Hypothalamus (tissue), 51 donors: Measurements from ENCODE around the gene CILP2.

Experiments used
- DNase-seq, 51 donors: peaks; one replicate each; lab custom pipeline; 2025; lab: John Stamatoyannopoulos, UW

CILP2 gene

DNA sequence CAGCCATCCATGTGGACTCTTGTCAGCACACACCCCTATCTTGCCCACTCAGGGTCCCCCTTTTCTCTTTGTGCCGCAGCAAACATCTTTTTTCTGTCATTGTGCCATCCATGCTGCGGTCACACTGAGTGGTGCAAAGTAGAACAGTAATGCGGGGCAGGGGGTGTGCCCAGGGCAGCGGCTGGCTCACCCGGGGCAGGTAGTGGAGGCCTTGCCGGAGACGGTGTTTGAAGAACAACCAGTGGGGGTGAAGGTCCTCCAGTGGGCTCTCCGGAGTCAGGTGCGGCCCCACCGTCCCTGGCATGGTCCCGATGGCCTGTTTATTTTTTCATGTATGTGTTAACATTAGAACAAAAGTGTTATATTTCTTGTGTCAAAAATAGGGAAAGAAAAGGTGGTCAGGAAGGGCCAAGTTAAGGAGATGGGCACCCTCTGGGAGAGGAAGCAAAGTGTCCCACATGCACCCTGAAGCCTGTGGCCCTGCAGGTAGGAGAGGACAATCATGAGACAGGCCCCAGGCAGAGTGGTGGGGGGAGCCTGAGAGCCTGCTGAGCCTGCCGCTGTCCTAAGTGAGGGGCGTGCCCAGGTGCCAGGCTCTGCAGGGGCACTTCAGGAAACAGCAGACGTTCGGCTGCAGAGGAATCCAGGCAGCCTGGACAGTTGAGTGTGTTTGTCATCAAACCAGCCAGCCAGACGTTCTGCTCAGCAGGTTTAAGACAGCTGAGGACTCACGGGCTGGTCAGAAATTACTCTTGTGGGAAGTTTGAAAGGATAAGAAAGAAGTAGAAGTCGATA, 35.1 kb upstream of the CILP2 start:
- no peak for DNase-seq

- DNase-seq = no peak
Measured at GRCh38 chr19:19504754-19505668, 33.1 kb upstream of the CILP2 start.

DNA sequence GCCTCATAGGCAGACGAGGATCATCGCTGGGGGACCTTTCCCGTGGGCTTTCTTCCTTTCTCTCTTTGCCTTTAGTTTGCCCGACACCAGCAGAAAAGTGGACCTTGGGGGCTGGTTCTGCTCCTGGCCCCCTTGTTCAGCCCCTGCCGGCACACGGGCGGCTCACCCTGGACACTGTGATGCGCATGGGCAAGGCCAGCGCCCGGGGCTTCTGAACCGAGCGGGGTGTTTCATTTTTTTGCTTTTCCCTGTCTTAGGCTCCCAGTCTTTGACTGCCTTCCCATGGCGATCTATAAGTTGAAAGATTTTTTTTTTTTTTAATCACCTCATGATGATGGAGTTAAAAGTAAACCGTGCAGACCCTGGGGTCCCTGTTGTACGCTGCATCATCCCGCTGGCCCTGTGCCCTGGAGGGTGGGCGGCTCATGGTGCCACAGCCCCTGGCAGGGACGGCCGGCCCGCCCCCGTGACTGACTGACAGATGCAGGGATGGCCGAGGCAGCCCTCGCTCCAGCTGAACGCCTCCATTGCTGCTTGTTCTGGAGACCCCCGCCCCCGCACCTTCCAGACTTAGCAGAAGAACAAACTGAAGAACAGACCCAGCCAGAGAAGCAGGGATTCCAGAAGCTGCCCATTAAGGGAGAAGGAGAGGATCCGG, 32.3 kb upstream of the CILP2 start:
- no peak for DNase-seq

GRCh38 chr19:19506592-19506991, 31.5 kb upstream of the CILP2 start:
- no peak for DNase-seq

DNA sequence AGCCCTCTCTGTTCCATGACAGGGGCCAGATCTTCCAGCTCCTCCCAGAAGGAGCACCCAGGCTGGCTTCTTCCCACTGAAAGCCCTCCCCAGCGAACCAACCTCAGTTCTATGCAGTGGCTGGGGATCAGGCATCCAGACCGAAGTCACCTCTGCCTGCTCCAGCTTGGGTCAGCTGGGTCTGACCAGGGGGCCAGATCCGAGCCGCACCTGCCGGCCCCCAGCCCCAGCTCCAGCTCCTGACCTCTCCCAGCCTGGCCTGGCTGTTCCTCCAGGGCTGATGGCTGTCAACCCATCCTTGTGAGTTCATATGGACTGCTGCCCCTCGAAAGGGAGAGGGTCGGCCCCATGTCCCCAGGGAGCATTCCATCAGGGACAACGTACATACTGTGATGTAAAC, 30.7 kb upstream of the CILP2 start:
- DNase-seq = no peak

GRCh38 chr19:19508217-19508616, 29.8 kb upstream of the CILP2 start:
- DNase-seq = no peak

GRCh38 chr19:19510432-19510831, 27.6 kb upstream of the CILP2 start:
- no peak for DNase-seq

DNA sequence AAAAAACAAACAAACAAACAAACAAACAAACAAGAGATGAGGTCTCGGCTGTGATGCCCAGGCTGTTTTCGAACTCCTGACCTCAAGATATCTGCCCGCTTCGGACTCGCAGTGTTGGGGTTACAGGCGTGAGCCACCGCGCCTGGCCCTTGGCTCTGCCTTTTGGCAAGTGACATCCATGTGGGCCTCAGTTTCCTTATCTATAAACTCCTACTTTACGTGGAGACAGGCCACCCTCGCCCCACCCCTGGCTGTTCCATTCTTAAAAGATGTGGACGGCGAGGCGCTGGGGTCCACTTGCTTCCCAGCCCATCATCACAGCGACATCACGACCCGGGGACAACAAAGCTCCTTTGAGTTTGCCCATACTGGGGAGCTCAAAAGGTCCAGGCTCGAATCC, 24.4 kb upstream of the CILP2 start:
- no peak for DNase-seq

- peak in 18 of 51 donors; percentile 4 to 51 (median 27) for DNase-seq
Measured at GRCh38 chr19:19514215-19514657, 23.8 kb upstream of the CILP2 start.

GRCh38 chr19:19514881-19515641, 23.0 kb upstream of the CILP2 start, which contains the start of gene TSSK6:
TSS of gene TSSK6 (minus strand) at chr19:19515548. CDS start at chr19:19515427, 121 bp downstream.
- DNase-seq = no peak

DNA sequence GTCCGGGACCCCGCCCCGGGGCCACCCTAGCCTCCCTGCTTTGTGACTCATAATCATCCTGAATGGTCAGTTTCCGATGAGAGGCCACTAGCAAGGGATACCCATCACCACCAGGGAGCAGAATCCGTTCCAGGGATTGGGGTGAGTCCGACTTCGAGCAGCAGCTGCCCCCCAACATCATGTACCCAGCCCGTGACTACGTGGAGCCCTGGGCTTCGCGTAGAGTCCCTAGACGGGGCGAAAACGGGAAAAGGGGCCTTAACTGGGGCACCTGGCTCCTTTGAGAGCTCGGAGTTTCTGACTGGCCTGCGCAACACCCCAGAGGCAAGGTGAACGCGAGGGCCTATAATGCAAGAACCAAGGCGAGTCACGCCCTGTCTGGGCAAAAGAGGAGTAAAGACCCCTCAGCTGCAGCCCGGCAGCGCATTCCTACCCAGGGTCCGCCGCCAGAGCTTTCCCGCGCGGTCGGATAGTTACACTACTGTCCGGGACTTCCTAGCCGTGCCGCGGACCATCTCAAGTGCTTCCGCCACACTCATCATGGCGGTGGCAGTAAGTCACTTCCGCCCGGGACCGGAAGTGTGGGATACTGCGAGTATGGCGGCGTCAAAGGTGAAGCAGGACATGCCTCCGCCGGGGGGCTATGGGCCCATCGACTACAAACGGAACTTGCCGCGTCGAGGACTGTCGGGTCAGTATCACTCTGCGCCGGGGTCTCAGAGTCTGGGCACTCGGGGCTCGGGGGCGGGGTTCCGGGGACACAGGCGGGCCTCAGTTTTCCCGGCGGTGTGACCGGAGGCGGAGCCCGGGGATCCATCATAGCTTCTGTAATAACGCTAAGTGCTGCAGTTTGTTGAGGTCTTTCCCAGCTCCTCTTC, 22.2 kb upstream of the CILP2 start, which contains the start of gene NDUFA13:
TSS of gene NDUFA13 (plus strand) at position 584 of the 878 bp plus-strand sequence. CDS start at position 598, 14 bp downstream.
- peak; percentile 52 to 94 (median 83) for DNase-seq

DNA sequence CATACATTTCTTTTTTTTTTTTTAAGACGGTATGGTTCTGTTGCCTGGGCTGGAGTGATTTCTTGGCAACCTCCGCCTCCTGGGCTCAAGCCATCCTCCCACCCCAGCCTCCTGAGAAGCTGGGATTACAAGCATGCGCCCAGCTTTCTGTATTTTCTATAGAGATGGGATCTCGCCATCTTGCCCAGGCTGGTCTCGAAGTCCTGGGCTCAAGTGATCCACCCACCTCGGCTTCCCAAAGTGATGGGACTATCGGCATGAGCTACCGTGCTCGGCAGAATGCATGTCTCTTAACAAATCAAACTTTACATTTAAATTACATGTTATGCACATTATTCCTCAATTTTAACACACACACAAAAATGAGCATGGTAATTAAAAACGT, 20.8 kb upstream of the CILP2 start:
- DNase-seq = no peak

GRCh38 chr19:19520989-19521388, 17.1 kb upstream of the CILP2 start:
- no peak for DNase-seq

DNA sequence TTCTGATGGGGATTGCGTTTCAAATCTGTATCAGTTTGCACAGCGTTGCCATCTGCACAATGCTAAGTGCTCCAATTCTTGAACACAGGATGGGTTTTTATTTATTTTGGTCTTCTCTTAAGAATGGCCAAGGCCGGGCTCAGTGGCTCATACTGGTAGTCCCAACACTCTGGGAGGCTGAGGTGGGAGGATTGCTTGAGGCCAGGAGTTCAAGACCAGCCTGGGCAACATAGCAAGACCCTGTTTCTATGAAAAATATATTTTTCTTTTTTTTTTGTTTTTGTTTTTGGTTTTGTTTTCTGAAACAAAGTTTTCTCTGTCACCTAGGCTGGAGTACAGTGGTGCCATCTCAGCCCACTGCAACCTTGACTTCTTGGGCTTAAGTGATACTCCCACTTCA, 14.9 kb upstream of the CILP2 start:
- no peak for DNase-seq

- DNase-seq = no peak
Measured at GRCh38 chr19:19524053-19524452, 14.0 kb upstream of the CILP2 start.

DNA sequence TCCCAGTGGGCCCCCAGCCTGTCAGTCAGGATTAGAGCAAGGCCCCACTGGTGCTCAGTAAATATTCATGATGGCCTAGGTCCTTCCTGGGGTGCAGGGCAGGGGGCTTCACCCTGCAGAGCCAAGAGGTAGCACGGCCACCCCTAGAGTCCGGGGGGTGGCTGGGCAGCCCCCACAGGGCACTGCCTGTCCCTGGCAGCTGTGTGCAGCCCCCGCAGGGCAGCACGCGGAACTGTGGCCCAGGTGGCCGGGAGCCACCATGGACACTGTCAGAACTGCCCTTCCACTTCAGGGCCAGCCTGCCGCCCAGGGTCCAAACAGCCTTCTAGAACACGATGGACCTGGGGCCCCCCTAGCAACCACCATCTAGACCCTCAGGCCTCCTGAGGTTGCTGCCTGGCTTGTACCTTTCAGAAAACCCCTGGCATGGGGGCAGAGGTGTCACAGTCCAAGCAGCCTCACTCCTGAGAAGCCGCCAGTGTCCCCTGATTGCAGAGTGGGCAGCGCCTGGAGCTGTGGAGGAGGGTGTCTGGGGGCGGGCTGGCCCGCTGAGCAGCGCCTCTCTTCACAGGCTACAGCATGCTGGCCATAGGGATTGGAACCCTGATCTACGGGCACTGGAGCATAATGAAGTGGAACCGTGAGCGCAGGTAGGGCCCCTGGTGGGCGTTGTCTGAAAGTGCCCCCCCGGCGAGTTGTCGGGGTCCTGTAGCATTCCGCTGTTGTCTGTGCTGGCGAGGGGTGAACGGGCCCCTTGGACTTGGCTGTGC, 12.3 kb upstream of the CILP2 start:
- no peak for DNase-seq

DNA sequence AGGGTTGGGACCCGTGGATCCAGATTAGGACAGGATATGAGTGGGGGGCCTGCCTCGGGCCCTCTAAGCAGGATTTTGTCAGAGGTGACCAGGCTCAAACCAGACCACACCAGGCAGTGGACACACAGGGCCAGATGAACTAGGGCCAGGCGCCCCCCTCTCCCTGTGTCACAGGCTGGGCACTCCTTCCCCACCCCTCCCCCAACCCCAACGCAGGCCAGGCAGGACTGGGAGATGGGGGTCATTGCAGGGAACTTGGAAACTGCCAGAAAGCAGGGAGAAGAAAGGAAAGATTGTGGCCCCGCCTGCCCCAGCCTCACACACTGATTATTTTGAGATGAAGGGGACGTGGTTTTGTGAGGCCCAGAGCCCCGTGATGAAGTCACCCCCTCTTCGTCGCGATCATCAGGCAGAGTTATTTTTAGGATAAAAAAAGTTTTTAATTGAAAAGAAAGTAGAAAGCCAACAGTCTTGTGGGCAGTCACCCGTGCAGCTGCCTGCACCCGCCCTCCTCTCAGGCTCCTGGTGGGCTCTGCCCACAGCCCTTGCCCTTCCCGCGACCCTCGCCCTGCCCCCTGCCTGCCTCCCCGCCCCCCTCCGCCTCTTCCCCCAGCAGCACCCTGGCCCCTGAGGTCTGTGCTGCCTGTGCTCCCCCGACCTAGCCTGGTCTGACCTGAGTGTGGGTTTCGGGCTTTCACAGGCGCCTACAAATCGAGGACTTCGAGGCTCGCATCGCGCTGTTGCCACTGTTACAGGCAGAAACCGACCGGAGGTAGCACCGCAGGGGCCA, 11.3 kb upstream of the CILP2 start:
- DNase-seq = peak in 16 of 51 donors; percentile 4 to 63 (median 20)

- DNase-seq = no peak
Measured at GRCh38 chr19:19527371-19527656, 10.8 kb upstream of the CILP2 start.
